Activated T-cell treated with anti-CD3 and anti-CD28 coated beads, Interleukin-2, amount 50 U/mL, for 4 hours (primary cell): ENCODE data around the gene RHOXF2. TPM values are rescaled to one million over a fixed set of nuclear protein-coding genes. Genes with fewer than 3 reads are reported as not detected.
"Not testable (repeated sequence)": the region's sequence is repeated elsewhere in the genome, so short reads cannot be mapped to it uniquely, and the experiment has no call there.

Experiments
- ATAC-seq, 2 donors: fragments of 200-7000 bp; cut with Tn5 transposase; one replicate each; pipeline ENCODE4 v1.10.0; 2021
- DNase-seq: peaks from one replicate; pipeline ENCODE4 v3.0.0-alpha.2; 2020
- H3K27me3 Mint-ChIP-seq: one replicate; pipeline ENCODE4 v1.8.0; 2021; ENCODE audit warnings: low read depth, mixed read lengths
- H3K36me3 Mint-ChIP-seq: one replicate; pipeline ENCODE4 v1.8.0; 2022; ENCODE audit warnings: mixed read lengths; ENCODE audit not compliant: insufficient read depth
- H3K4me1 Mint-ChIP-seq: one replicate; pipeline ENCODE4 v1.8.0; 2021; ENCODE audit warnings: low read depth, mixed read lengths
- H3K4me3 Mint-ChIP-seq: one replicate; pipeline ENCODE4 v1.8.0; 2021; ENCODE audit warnings: mild to moderate bottlenecking, moderate library complexity, mixed read lengths
- H3K9me3 Mint-ChIP-seq: one replicate; pipeline ENCODE4 v1.8.0; 2021; ENCODE audit warnings: mixed read lengths
- total RNA-seq, 3 donors: library from RNA; stranded (reverse); gene quantifications; one replicate each; pipeline ENCODE4 v1.2.1, GENCODE V29; 2021

The RHOXF2 gene
- total RNA-seq, 3 donors from 2014 or later = 0.11 to 0.16 TPM; not detected in 1

DNA sequence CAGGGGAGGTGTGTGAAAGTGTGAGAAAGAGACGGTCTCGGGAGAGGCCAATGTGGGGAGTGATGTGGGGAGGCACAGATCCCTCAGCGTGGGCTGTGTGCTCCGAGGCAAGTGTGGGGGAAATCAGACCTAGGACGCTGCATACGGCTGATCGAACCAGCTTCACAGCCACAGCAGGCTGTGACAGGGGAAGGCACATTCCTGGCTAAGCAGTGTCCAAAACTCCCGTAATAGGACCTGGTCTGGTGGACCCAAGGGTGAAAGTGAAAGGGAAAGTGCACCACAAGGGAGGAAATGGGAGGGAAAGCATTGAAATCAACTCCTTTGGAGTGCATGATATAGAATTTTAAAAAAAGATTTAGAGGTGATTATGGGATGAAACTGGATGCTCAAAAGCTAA lies 10.9 kb upstream of the RHOXF2 start:
- Mint-ChIP-seq H3K4me1 (peaks cover 19% of the 10 kb centered on the region), H3K4me3 (no peak overlapping the region), H3K27me3 (no peaks in the 10 kb centered on the region), H3K9me3 (peaks cover 5% of the 10 kb centered on the region), H3K36me3 (no peaks in the 10 kb centered on the region)
- DNase-seq = no peak
- ATAC-seq = no peak

DNA sequence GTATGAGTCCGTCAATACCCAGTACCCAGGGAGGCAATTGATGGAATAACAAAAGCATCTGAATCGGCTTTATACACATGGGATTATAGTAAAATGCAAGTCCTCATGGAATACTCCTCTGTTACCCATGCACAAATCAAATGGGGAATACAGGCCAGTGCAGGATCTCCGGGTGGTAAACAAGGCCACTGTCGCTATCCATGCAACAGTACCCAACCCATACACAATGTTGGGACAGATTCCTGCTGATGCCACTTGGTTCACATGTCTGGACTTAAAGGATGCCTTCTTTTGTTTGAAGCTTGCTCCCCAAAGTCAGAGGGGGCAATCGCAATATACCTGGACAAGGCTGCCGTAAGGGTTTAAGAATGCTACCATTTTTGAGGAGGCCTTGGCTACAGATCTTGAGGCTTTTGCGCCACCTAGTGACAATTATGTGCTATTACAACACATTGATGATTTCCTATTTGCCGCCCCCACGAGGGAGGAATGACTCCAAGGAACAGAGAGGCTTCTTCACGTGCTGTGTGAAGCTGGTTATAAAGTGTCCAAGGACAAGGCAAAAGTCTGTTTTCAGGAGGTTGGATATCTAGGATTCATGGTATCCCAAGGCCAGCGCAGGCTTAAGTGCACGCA lies 8.2 kb upstream of the RHOXF2 start:
- not testable (repeated sequence) for H3K4me3 Mint-ChIP-seq, H3K9me3 Mint-ChIP-seq, H3K27me3 Mint-ChIP-seq, H3K36me3 Mint-ChIP-seq, DNase-seq
- ATAC-seq = peak; percentile 48 to 52
- H3K4me1 Mint-ChIP-seq = peaks cover 11% of the 10 kb centered on the region

DNA sequence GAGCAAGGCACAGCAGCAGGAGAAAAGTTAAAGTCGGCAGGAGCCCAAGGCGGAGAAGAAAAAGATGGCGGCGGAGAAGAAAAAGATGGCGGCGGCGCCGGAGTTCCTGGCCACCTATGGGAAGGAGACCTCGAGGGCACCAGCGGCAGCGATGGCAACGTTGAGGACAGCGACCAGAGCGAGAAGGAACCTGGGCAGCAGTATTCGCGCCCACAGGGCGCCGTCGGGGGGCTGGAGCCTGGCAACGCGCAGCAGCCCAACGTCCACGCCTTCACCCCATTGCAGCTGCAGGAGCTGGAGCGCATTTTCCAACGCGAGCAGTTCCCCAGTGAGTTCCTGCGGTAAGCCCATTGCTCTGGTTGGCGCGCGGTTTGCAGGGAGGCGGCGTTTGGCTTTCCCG lies 673 bp downstream of the RHOXF2 start:
- not testable (repeated sequence) for H3K4me1 Mint-ChIP-seq, H3K9me3 Mint-ChIP-seq, H3K4me3 Mint-ChIP-seq, ATAC-seq, H3K27me3 Mint-ChIP-seq, H3K36me3 Mint-ChIP-seq, DNase-seq

DNA sequence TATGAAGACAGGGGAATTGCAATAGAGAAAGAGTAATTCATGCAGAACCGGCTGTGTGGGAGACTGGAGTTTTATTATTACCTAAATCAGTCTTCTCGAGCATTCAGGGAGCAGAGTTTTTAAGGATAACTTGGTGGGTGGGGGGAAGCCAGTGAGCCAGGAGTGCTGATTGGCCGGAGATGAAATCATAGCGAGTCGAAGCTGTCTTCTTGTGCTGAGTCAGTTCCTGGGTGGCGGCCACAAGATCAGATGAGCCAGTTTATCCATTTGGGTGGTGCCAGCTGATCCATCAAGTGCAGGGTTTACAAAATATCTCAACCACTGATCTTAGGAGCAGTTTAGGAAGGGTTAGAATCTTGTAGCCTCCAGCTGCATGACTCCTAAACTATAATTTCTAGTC lies 34.8 kb downstream of the RHOXF2 start:
- H3K4me3 Mint-ChIP-seq, H3K4me1 Mint-ChIP-seq, ATAC-seq, DNase-seq, H3K27me3 Mint-ChIP-seq, H3K9me3 Mint-ChIP-seq, H3K36me3 Mint-ChIP-seq: not testable (repeated sequence)

DNA sequence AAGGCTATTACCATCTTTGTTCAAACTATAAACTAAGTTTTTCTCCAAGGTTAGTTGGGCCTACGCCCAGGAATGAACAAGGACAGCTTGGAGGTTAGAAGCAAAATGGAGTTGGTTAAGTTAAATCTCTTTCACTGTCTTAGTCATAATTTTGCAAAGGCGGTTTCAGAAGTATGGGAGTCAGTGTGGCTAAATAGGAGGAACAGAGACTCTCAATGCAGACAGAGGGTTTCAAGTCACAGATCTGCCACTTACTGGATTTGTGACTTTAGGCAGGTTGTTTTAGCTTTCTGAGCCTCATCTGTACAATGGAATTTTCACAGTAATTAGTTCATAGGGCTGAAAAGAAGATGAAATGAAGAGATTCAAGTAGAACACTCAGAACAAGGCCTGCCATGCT lies 35.3 kb downstream of the RHOXF2 start:
- not testable (repeated sequence) for H3K27me3 Mint-ChIP-seq, ATAC-seq, DNase-seq, H3K4me1 Mint-ChIP-seq, H3K9me3 Mint-ChIP-seq, H3K36me3 Mint-ChIP-seq, H3K4me3 Mint-ChIP-seq

DNA sequence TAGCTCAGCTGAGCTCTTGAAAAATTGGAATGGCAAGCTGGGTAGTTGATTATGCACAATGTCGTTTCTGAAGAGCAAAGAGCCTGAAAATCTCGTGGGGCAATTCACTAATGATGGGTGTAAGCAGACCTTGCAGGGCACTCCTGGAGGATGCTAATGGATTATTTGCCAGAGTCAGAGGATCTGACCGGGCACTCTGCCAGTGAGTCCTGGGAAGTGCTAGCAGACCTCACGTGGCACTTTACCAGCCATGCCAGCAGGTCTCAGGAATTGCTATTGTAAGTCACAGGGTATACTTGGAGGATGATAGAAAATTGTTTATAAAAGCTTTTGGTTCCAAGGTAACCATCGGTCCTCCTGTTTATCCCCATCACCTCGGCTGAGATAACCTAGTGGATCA lies 37.4 kb downstream of the RHOXF2 start:
- not testable (repeated sequence) for H3K4me3 Mint-ChIP-seq, H3K27me3 Mint-ChIP-seq, ATAC-seq, H3K4me1 Mint-ChIP-seq, H3K9me3 Mint-ChIP-seq, DNase-seq, H3K36me3 Mint-ChIP-seq

DNA sequence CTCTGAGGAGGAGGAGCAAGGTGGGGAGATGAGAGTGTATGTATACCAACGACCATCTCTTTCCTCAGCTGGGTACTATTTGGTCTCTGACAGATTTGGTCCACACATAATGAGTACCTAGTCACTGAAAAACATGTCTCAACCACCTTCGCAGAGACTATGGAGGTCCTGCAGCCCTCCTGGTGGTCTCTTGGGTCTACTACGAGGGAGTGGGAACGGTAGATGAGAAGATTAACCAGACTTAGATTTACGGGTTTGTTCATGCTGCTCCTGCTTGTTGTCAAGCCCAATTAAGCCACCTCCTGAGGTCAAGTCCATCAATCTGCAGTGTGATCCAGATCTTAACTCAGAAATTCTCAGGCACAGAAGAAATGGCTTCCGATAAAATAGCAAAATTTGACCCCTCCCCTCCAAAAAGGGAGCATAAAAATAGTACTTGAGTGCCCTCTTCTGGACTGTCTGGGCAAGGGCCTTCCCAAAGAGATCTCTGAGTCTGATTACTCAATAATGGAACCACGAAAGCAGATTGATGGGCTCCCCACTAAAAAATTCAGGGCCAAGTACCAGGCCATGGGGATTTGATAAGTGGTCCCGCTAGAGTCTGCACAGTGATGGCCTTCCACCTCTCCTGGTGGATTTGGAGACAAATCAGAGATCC lies 38.3 kb downstream of the RHOXF2 start:
- not testable (repeated sequence) for H3K36me3 Mint-ChIP-seq, DNase-seq, H3K4me3 Mint-ChIP-seq, ATAC-seq, H3K4me1 Mint-ChIP-seq, H3K27me3 Mint-ChIP-seq, H3K9me3 Mint-ChIP-seq

DNA sequence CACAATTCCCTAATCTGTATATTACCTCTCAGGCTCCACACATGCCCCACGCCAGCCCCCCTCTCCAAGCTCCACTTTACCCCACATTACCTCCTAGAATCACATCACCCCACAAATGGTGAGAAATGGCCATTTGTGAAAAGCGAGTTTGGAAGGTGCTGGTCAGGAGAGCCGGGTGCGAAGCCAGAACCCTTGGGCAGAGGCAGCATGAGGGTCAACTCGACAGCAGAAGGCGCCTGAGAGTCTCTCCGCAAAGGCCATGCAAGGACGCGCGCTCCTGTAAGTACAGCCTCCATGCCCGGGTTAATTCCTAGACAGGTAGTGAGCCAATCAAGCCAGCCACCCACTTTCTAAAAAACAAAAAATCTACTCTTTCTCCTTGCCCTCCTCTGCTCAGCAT lies 42.4 kb downstream of the RHOXF2 start:
- ATAC-seq = no peak
- peaks cover 3% of the 10 kb centered on the region for H3K4me1 Mint-ChIP-seq
- no peak for DNase-seq

DNA sequence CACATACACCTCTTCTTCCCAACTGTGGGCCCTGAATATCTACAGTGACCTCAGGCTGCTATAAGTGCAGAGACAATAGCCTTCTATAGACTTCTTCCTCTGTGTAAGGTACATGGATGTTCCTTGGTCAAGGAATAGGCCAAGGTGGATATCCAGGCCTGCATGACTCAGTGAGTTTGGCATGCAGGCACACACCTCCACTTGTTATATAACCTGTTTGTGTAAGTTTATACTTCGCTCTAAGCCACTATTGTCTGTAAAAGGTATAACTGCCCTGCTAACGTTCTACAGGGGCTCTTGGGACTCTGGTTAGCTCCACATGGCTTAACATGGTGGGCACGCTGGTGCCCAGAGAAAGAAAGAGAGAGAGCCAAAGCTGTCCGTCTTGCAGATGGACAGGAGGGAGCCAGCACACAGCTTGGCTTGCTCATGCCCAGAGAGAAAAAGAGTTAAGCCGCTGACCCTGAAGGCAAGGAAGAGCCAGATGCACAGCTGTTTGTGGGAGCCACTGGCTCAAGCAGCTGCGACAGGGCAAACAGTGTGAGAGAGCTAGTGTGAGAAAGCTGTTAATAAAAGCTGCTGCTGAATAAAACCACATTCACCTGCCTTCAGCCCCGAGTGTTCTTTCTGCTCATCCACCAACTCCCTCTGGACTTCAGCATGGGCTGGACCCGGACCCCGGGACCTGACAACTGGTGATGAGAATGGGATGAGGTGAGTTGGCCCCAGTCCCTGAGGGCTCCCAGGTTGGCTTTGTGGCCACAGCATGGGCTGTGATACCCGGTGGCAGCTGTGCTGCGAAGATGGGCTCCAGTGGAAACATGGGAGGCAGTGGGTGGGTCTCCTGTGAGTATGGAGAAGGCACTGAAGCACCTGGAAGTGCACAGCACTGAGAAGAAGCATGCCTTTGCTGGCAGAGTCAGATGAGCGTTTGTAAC lies 47.7 kb downstream of the RHOXF2 start:
- Mint-ChIP-seq H3K4me3 (no peak overlapping the region), H3K4me1 (no peaks in the 10 kb centered on the region), H3K36me3 (peaks cover 2% of the 10 kb centered on the region), H3K9me3 (no peaks in the 10 kb centered on the region), H3K27me3 (no peaks in the 10 kb centered on the region)
- DNase-seq (no peak), ATAC-seq (no peak)

More for the DNA sequence above, 42.4 kb downstream of the RHOXF2 start:
- Mint-ChIP-seq H3K4me3 (no peak overlapping the region), H3K36me3 (no peaks in the 10 kb centered on the region), H3K9me3 (no peaks in the 10 kb centered on the region), H3K27me3 (no peaks in the 10 kb centered on the region)

DNA sequence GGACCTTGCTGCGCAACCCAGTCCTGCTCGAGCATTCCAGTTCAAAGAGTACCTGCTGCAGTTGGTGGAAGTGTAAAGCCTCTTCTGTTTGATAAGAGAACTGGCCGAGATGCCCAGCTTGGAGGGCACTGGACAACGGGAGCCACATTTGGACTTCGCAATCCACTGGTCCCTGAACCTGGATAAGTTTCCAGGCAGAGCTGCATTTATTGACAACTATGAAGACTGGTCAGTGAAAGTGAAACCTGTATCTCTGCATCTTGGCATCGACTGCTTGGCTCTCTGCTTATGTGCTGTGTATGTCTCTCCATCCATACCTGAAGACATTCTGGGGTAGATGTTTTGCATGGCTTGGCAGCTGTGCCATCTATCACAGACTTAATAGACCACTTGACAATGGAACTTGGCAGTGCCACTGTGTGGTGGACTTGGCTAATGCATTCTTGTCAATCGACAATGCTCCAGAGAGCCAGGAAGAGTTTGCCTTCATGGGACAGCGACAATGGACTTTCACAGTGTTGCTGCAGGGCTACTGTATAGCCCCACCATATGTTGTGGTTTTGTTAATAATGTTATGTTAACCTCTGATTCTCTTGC lies 48.7 kb downstream of the RHOXF2 start:
- H3K9me3 Mint-ChIP-seq = no peaks in the 10 kb centered on the region
- no peak overlapping the region for H3K4me3 Mint-ChIP-seq
- no peaks in the 10 kb centered on the region for H3K4me1 Mint-ChIP-seq
- H3K36me3 Mint-ChIP-seq = peaks cover 2% of the 10 kb centered on the region
- no peaks in the 10 kb centered on the region for H3K27me3 Mint-ChIP-seq
- ATAC-seq (no peak), DNase-seq (no peak)

DNA sequence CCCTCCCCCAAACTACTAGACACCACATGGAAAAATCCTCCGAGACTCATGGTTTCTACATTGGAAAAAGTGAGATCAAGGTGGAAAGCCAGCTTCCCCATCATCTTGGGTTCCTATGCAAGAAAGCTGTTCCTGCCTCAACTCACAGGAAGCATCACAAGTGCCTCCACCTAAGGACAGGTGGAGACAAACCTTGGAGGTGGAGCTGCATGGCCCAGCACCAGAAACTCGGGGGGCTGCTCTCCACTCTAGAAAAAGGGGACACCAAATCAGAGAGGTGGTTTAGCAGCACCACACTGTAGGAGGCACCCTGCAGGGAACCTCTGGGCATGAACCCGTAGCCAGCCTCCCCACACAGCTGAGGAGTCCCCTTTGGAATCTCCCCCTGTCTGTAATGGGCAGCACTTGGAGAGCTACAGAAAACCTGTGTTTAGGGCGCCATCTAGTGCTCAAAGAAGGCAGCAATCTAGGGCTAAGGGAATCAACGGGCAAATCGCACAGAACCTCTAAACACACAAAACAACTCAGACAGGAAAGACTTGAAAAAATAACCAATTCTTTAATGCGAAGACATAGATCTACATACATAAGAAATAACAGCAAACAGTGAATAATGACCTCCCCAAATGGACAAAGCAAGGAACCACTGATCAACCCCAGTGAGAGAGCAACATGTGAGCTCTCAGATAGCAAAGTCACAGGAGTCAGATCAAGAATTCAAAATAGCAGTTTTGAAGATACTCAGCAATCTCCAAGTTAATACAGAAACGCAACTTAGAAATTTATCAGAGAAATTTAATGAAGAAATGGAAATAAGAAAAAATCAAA lies 55.2 kb downstream of the RHOXF2 start:
- Mint-ChIP-seq H3K4me3 (no peak overlapping the region), H3K36me3 (peaks cover 4% of the 10 kb centered on the region), H3K9me3 (no peaks in the 10 kb centered on the region), H3K4me1 (peaks cover 6% of the 10 kb centered on the region), H3K27me3 (no peaks in the 10 kb centered on the region)
- DNase-seq (peak; percentile 46), ATAC-seq (peak; percentile 69 to 73)
